Activated naive CD4-positive, alpha-beta T cell treated with Interleukin-2 at 50 U/mL for 16 hours (primary cell): Measurements from ENCODE around the gene NUAK2.
"Not testable (repeated sequence)": the region's sequence is repeated elsewhere in the genome, so short reads cannot be mapped to it uniquely, and the experiment has no call there.

Source experiments
- DNase-seq: peaks from one replicate; pipeline ENCODE4 v3.0.0-alpha.2; 2020

Gene NUAK2

GRCh38 chr1:205294175-205294917 lies 27.2 kb downstream of the NUAK2 start:
- DNase-seq: no peak

- no peak for DNase-seq
Observed at GRCh38 chr1:205293350-205294074, 28.0 kb downstream of the NUAK2 start.

DNA sequence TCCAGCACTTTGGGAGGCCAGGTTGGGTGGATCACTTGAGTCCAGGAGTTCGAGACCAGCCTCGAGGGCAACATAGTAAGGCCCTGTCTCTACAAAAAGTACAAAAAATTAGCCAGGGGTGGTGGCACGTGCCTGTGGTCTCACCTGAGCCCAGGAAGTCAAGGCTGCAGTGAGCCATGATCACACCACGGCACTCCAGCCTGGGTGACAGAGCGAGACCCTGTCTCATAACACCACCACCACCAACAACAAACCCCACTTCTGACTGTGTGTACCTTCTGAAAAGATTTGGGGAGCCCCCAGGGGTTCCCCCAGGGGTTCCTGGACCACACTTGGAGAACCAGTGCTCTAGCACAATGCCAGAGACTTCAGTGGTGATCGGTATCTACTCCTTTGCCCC lies 29.9 kb downstream of the NUAK2 start:
- DNase-seq: no peak

DNA sequence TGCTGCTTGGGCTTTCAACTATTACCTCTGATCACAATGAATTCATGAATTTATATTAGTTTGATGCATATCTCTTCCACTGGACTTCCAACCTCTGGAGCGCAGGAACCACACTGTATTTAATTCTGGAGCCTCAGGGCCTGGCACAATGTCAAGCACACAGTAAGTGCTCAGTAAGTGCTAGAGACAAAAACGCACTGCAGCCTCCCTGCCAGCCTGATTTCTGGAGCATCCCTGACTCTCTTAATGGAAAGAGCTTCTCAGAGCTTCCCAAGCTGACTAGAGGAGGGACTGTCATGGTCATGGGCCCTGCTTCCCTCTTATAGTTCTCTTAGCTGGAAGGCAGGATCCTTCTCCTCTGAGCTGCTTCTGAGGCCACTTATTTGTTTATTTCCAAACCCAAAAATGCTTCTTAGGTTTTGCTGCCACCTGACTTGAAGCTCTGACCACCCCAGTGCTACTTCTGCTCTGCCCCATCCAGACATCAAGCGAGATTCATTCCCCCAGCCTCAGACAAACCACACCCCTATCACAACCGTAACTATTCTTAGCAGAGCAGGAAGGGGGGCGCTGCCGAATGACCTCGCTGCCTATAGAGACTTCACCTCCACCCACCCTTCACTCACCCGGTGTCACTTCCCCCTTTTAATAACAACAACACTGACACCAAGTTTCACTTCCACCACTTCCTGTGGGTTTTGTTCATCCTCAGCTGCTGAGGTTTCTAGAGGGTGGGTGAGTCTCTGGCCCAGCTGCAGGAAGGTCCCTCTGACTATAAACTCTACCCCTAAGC lies 33.6 kb downstream of the NUAK2 start:
- peak; percentile 78 for DNase-seq

DNA sequence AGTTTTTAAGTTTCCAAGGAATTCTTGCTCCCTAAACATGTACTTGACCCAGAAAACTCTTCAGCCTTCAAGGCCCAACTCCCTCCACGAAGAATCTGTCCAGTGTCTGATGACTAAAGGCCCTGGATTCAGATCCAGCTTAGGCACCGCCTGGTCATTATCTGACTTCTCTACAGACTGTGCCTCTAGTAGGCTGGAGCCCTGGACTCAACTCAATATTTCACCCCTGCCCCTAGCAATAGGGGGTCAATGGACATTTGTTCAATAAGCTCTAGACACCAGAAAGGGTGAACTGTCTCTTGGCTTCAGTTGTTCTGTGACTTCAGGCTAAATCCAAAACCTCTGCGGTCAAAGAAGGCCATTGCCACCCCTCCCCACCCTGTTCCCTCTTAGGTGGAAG lies 34.5 kb downstream of the NUAK2 start:
- DNase-seq: no peak

- peak; percentile 58 for DNase-seq
Observed at GRCh38 chr1:205286335-205286950, 35.1 kb downstream of the NUAK2 start.

- peak; percentile 55 for DNase-seq
Observed at GRCh38 chr1:205285381-205286101, 36.0 kb downstream of the NUAK2 start.

DNA sequence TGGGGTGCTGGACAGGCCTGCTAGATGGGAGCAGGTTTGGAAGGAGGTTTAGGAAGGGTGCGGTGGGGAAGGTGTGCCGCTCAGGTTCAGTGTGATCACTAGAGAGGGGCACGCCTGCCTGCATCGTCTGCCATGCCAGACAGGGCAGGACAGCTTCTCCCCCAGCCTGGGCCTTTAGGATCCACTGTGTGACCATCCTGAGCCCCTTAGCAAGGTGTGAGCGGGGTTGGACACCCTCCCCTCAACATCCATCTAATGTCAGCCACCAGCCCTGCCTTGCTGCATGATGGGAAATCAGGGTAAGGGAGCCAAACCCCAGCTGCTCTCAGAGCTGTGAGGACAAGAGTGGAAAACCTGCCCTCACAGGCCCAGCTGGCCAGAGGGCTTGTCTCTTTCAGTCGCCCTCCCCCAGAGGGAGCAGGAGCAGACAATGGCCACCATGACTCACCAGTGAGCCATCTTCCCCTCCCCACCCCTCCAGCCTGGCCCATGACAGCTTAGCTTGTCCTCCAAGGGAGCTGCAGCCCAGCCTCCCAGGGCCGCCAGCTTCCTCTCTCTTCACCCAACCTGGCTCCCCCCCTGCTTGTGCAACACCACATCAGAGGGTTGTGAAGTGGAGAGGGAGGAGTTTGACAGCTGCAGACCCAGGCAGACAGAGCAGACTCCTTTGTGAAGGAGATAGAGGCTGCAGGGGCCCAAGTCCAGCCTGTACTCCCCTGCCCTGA lies 37.0 kb downstream of the NUAK2 start:
- peak; percentile 79 for DNase-seq

DNA sequence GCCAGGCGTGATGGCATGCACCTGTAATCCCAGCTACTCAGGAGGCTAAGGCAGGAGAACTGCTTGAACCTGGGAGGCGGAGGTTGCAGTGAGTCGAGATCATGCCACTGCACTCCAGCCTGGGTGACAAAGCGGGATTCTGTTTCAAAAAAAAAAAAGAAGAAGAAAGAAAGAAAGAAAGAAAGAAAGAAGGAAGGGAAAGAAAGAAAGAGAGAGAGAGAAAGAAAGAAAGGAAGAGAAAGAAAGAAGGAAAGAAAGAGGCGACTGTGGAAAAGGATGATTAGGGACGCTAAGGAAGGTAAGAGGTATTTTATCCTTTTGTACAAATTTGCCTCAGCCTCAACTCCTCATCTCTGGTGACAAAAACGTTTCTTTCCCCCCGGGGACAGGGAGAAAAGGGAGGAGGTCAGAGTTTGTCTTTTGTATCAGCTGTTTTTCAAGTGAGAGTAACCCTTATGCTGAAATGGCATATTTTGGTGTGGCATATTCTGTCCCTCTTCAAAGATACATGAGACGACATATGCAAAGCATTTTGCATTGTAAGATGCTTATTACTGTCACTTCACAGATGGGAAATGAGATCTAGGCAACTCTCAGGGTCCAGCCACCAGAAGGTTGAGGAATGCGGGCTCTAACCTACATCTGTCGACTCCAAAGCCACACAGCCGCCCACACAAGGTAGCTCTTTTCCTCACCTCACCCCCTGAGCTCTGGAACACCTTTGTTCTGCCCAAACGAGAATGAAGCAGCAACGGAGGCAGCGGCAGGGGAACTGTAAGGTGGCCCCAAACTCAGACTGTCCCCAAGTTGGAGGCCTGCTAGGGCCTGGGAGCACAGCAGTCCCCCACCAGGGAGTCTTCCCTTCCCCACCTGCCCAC lies 38.0 kb downstream of the NUAK2 start:
- DNase-seq: no peak

- DNase-seq: not testable (repeated sequence)
Observed at GRCh38 chr1:205280666-205281395, 40.7 kb downstream of the NUAK2 start.

GRCh38 chr1:205279986-205280385 lies 41.6 kb downstream of the NUAK2 start:
- DNase-seq: no peak

- DNase-seq: no peak
Observed at GRCh38 chr1:205276689-205277065, 44.9 kb downstream of the NUAK2 start.

GRCh38 chr1:205275916-205276688 lies 45.4 kb downstream of the NUAK2 start:
- no peak for DNase-seq

DNA sequence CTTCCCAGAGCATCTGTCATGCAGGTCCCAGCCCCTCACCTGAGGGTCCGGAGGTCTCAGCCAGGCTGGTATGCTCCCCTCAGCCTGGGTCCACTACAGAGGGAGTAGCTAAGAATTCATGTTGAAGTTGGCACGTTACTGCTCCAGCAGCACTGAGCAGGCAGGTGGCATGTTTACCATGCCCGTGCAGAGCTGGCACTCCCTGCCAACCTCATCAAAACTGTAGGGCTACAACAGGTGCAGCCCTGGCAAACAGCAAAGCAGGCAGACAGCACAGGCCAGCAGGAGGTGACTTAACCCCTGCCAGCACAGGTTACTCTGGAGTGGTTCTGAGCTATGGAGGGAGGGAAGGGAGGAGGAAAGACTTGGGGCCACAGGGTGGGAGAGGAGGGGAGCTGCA lies 46.4 kb downstream of the NUAK2 start:
- DNase-seq: no peak

DNA sequence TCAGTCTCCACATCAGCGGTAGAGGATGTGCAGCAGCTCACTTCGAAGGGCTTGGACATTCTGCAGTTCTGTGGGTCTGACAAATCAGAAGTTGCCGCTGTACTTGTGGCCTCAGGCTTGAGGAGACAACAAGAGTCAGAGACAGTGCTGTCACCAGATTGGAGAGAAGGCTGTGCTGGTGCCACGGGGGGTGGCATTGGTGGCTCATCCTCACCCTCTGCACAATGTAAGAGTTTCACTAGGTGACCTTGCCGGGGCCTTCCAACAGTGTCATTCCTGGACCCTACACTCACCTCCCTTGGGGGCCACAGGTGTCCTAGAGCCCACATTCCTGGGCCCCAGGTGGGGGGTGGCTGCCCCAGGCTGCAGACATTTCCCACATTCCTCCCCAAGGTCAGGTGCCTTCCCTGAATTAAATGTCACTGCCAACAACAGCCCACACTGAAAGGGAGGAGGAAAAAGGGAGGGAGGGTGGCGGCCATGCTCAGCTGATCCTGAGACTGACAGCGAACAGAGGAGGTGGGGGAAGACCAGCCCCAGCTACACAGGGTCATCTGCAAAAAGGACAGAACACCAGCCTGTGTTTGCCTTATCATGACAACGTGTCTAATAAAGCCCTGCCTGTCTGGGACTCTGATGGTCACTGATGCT lies 47.4 kb downstream of the NUAK2 start:
- no peak for DNase-seq

GRCh38 chr1:205273551-205273982 lies 48.0 kb downstream of the NUAK2 start:
- DNase-seq: peak; percentile 86

DNA sequence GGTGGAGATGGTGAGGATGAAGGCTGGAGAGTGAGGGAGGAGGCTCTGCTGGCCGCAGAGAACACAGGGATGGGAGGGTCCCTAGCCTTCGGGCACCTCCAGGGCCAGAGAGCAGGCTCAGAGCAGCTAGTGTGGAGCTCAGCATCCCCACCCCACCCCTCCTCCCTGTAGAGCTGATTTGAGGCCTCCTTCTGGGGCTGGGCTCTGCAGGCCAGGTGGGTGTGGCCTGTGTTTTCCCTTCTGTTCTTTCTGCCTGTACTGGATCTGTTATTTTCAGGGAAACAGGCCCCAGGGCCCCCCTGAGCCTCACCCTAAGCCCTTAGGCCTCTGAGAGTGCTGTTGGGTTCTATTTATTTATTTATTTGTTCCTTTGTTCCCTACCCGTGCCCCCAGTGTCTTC lies 49.0 kb downstream of the NUAK2 start:
- no peak for DNase-seq

- DNase-seq: no peak
Observed at GRCh38 chr1:205271745-205272144, 49.8 kb downstream of the NUAK2 start.

DNA sequence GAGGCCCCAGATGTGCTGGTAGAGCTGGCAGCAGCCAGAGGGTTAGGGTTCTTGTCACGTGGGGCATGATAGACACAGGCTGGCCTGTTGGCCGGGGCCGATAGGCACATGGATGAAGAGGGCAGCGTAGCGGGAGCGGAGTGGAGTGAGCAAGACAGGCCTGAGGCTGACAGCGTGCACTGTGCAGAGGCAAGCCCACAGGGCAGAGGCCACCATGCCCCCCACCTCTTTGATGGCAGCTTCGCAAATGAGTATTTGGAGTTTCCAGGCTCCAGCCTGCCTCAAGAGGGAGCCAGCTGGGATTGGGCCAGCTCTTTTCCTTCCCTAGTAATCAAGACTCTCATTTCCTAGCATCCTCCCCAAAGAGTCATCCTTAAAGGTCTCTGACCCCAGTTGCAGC lies 50.3 kb downstream of the NUAK2 start:
- DNase-seq: no peak
